ENCODE results near the gene LCNL1. TPM values are rescaled to one million over a fixed set of nuclear protein-coding genes. Genes with fewer than 3 reads are reported as not detected.

The LCNL1 gene
- total and polyA plus RNA-seq, 8 donors, result 0.38 to 2.7 (median 1.2) TPM

DNA sequence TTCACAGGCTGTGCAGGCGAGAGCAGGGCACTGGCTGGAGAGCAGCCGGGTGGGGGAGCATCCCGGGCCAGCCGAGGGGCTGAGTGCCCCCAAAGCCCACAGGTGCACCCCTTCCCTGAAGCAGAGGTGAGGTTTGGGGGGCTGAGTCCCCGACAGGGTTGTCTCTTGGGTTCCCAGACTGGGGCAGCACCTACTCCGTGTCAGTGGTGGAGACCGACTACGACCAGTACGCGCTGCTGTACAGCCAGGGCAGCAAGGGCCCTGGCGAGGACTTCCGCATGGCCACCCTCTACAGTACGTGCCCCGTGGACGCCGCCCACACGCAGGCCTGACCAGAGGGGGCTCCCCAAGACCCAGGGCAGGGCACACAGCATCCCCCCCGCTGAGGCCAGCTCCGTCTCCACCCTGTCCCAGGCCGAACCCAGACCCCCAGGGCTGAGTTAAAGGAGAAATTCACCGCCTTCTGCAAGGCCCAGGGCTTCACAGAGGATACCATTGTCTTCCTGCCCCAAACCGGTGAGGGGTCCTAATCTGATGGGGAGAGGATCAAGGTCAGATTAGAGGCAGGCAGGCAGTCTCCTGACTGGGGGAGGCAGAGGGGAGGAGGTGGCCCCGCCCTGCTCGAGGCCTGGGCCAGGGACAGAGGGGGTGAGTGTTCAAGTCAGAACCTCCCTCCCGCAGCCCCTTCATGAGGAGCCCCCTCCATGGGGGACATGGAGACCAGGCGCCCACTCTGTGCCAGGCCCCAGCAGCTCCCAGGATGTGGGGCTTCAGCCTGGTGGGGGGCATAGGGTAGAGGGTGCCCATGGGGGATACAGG lies 2.8 kb upstream of the LCNL1 start:
- Histone ChIP-seq H3K36me3 (no peaks in the 10 kb centered on the region), H3K4me1 (peaks cover 17 to 36% of the 10 kb centered on the region in 2 donors), H3K9me3 (no peaks in the 10 kb centered on the region), H3K4me3 (no peak overlapping the region), H3K27me3 (peaks cover 9 to 56% of the 10 kb centered on the region in 2 donors), H3K27ac (peak overlapping the region in 1 of 2 donors; percentile 78)
- DNase-seq (no peak), ATAC-seq (no peak)
- TF ChIP-seq CTCF (IDR thresholded peaks at IDR 0.05), result no peak
- intact Hi-C loops (cut with DNase I), result no loop called here

- no peak for DNase-seq
- no peaks in the 10 kb centered on the region for H3K36me3 ChIP-seq
- H3K4me3 ChIP-seq, result no peak overlapping the region
- H3K27ac ChIP-seq, result peak overlapping the region; percentile 69 to 78
- no peak for TF ChIP-seq CTCF (IDR thresholded peaks at IDR 0.05)
- peaks cover 11 to 27% of the 10 kb centered on the region in 2 donors for H3K4me1 ChIP-seq
- no peak for ATAC-seq
- H3K27me3 ChIP-seq, result peaks cover 18 to 60% of the 10 kb centered on the region in 2 donors
- intact Hi-C loops (cut with DNase I), result no loop called here
- H3K9me3 ChIP-seq, result no peaks in the 10 kb centered on the region
These were observed 1.9 kb upstream of the LCNL1 start for GRCh38 chr9:136980669-136981478.

- intact Hi-C loops (cut with DNase I), result no loop called here
- no peaks in the 10 kb centered on the region for H3K9me3 ChIP-seq
- no peak overlapping the region for H3K4me3 ChIP-seq
- peak overlapping the region; percentile 69 to 78 for H3K27ac ChIP-seq
- no peak for DNase-seq
- H3K27me3 ChIP-seq, result peaks cover 24 to 62% of the 10 kb centered on the region in 2 donors
- no peaks in the 10 kb centered on the region for H3K36me3 ChIP-seq
- peaks cover 9 to 21% of the 10 kb centered on the region in 2 donors for H3K4me1 ChIP-seq
- ATAC-seq, result no peak
- TF ChIP-seq CTCF (IDR thresholded peaks at IDR 0.05), result no peak
These were observed 1.1 kb upstream of the LCNL1 start for GRCh38 chr9:136981588-136982231.

DNA sequence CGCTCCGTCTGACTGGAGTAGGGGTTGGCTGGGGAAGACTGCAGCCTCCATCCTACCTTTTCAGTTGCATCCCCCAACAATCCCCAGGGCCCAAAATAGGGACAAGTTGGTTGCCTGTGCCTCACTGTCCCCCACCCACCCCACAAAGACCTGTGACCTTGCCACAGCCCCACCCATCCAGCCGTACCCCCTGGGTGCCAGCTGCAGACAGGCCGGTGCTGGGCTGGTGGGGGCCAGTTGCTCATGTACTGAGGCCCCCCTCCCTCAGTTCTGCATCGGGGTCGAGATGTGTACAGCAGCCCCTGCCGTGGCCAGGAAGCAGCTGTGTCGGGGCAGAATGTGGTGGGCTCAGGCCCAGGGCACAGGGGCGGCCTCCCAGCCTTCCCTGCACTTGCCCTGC lies 374 bp downstream of the LCNL1 start:
- intact Hi-C loops (cut with DNase I), result no loop called here
- DNase-seq (no peak), ATAC-seq (no peak)
- no peak for TF ChIP-seq CTCF (IDR thresholded peaks at IDR 0.05)
- Histone ChIP-seq H3K27ac (no peak overlapping the region), H3K36me3 (no peaks in the 10 kb centered on the region), H3K9me3 (no peaks in the 10 kb centered on the region), H3K4me1 (peaks cover 0 to 6% of the 10 kb centered on the region in 2 donors), H3K27me3 (peaks cover 24 to 53% of the 10 kb centered on the region in 2 donors), H3K4me3 (no peak overlapping the region)
